Measurements from ENCODE around the gene MEGF6. TPM values are rescaled to one million over a fixed set of nuclear protein-coding genes. Genes with fewer than 3 reads are reported as not detected.

MEGF6 gene
- total and polyA plus RNA-seq, 2 of the 8 experiments (the other 6 are each of a cell fraction or from before 2014, with no cell fraction given): 4.1 to 14.8 TPM

- TF ChIP-seq, protein P1, sequence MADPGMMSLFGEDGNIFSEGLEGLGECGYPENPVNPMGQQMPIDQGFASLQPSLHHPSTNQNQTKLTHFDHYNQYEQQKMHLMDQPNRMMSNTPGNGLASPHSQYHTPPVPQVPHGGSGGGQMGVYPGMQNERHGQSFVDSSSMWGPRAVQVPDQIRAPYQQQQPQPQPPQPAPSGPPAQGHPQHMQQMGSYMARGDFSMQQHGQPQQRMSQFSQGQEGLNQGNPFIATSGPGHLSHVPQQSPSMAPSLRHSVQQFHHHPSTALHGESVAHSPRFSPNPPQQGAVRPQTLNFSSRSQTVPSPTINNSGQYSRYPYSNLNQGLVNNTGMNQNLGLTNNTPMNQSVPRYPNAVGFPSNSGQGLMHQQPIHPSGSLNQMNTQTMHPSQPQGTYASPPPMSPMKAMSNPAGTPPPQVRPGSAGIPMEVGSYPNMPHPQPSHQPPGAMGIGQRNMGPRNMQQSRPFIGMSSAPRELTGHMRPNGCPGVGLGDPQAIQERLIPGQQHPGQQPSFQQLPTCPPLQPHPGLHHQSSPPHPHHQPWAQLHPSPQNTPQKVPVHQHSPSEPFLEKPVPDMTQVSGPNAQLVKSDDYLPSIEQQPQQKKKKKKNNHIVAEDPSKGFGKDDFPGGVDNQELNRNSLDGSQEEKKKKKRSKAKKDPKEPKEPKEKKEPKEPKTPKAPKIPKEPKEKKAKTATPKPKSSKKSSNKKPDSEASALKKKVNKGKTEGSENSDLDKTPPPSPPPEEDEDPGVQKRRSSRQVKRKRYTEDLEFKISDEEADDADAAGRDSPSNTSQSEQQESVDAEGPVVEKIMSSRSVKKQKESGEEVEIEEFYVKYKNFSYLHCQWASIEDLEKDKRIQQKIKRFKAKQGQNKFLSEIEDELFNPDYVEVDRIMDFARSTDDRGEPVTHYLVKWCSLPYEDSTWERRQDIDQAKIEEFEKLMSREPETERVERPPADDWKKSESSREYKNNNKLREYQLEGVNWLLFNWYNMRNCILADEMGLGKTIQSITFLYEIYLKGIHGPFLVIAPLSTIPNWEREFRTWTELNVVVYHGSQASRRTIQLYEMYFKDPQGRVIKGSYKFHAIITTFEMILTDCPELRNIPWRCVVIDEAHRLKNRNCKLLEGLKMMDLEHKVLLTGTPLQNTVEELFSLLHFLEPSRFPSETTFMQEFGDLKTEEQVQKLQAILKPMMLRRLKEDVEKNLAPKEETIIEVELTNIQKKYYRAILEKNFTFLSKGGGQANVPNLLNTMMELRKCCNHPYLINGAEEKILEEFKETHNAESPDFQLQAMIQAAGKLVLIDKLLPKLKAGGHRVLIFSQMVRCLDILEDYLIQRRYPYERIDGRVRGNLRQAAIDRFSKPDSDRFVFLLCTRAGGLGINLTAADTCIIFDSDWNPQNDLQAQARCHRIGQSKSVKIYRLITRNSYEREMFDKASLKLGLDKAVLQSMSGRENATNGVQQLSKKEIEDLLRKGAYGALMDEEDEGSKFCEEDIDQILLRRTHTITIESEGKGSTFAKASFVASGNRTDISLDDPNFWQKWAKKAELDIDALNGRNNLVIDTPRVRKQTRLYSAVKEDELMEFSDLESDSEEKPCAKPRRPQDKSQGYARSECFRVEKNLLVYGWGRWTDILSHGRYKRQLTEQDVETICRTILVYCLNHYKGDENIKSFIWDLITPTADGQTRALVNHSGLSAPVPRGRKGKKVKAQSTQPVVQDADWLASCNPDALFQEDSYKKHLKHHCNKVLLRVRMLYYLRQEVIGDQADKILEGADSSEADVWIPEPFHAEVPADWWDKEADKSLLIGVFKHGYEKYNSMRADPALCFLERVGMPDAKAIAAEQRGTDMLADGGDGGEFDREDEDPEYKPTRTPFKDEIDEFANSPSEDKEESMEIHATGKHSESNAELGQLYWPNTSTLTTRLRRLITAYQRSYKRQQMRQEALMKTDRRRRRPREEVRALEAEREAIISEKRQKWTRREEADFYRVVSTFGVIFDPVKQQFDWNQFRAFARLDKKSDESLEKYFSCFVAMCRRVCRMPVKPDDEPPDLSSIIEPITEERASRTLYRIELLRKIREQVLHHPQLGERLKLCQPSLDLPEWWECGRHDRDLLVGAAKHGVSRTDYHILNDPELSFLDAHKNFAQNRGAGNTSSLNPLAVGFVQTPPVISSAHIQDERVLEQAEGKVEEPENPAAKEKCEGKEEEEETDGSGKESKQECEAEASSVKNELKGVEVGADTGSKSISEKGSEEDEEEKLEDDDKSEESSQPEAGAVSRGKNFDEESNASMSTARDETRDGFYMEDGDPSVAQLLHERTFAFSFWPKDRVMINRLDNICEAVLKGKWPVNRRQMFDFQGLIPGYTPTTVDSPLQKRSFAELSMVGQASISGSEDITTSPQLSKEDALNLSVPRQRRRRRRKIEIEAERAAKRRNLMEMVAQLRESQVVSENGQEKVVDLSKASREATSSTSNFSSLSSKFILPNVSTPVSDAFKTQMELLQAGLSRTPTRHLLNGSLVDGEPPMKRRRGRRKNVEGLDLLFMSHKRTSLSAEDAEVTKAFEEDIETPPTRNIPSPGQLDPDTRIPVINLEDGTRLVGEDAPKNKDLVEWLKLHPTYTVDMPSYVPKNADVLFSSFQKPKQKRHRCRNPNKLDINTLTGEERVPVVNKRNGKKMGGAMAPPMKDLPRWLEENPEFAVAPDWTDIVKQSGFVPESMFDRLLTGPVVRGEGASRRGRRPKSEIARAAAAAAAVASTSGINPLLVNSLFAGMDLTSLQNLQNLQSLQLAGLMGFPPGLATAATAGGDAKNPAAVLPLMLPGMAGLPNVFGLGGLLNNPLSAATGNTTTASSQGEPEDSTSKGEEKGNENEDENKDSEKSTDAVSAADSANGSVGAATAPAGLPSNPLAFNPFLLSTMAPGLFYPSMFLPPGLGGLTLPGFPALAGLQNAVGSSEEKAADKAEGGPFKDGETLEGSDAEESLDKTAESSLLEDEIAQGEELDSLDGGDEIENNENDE (IDR thresholded peaks at IDR 0.05; ENCODE audit: insufficient replicate concordance, low read length): no peak
- TF ChIP-seq CTBP2 (IDR thresholded peaks at IDR 0.05; ENCODE audit: borderline replicate concordance, insufficient read depth, insufficient read length, low read length) (no peak), SRF (IDR thresholded peaks at IDR 0.05; ENCODE audit: low read depth, low read length) (no peak), GTF2F1 (IDR thresholded peaks at IDR 0.05; ENCODE audit: borderline replicate concordance, low read depth, low read length) (no peak)
Observed at GRCh38 chr1:3599286-3599811, 12.0 kb downstream of the MEGF6 start (continued).

All from H1 (cell line).